PC-3 (cell line): ENCODE measurements around the gene NDEL1. TPM values are rescaled to one million over a fixed set of nuclear protein-coding genes. Genes with fewer than 3 reads are reported as not detected.

ENCODE experiments used
- ATAC-seq: fragments of 200-7000 bp; cut with Tn5 transposase; 2 replicates; pipeline ENCODE4 v1.9.1; 2020; ENCODE audit warnings: mild to moderate bottlenecking, moderate library complexity
- BruUV-seq: library from RNA; stranded (reverse); fragments of 400-500 nt; replicated peaks from 2 replicates; lab custom pipeline; 2021; lab: Mats Ljungman, UMichigan
- CTCF ChIA-PET: fragments of 300-600 bp; sonication (Branson Sonifier 250); formaldehyde crosslinking; loops from one replicate; lab custom pipeline; 2022; ENCODE audit warnings: antibody characterized with exemption; lab: Charles Lee
- POLR2A ChIA-PET: fragments of 300-600 bp; sonication (Branson Sonifier 250); formaldehyde crosslinking; loops from one replicate; lab custom pipeline; 2022; ENCODE audit warnings: antibody characterized with exemption; ENCODE audit not compliant: unreplicated experiment; lab: Charles Lee
- DNase-seq: peaks from one replicate; pipeline ENCODE4 v3.0.0-alpha.2; 2015
- H2AFZ ChIP-seq: fragments of 300-600 bp; sonication (generic); 2 replicates; pipeline ENCODE4 v1.6.0; 2016; ENCODE audit warnings: antibody characterized with exemption, low read length
- H3F3A ChIP-seq: fragments of 300-600 bp; sonication (generic); one replicate; pipeline ENCODE4 v1.6.0; 2017; ENCODE audit warnings: antibody characterized with exemption, low read length, control low read depth, mild to moderate bottlenecking; ENCODE audit not compliant: unreplicated experiment
- H3K27ac ChIP-seq: fragments of 300-600 bp; sonication (generic); 2 replicates; pipeline ENCODE4 v1.5.1; 2016; ENCODE audit warnings: mild to moderate bottlenecking, low read length
- H3K27me3 ChIP-seq: fragments of 300-600 bp; sonication (generic); 2 replicates; pipeline ENCODE4 v1.6.1; 2016; ENCODE audit warnings: low read length, mixed read lengths
- H3K36me3 ChIP-seq: fragments of 300-600 bp; sonication (generic); 2 replicates; pipeline ENCODE4 v1.6.1; 2016; ENCODE audit warnings: low read depth, mixed run types, low read length, mixed read lengths
- H3K4me1 ChIP-seq: fragments of 300-600 bp; sonication (generic); 2 replicates; pipeline ENCODE4 v1.5.1; 2016; ENCODE audit warnings: low read length; ENCODE audit not compliant: insufficient read depth
- H3K4me2 ChIP-seq: fragments of 300-600 bp; sonication (generic); 2 replicates; pipeline ENCODE4 v1.6.0; 2016; ENCODE audit warnings: low read length
- H3K4me3 ChIP-seq: fragments of 300-600 bp; sonication (generic); 2 replicates; pipeline ENCODE4 v1.5.1; 2016; ENCODE audit warnings: mild to moderate bottlenecking, low read length, mixed read lengths
- H3K79me2 ChIP-seq: fragments of 300-600 bp; sonication (generic); 2 replicates; pipeline ENCODE4 v1.6.1; 2017; ENCODE audit warnings: low read length, mixed read lengths
- H3K9ac ChIP-seq: fragments of 300-600 bp; sonication (generic); 2 replicates; pipeline ENCODE4 v1.6.0; 2016; ENCODE audit warnings: mild to moderate bottlenecking, low read length
- H3K9me2 ChIP-seq: fragments of 300-600 bp; sonication (generic); replicated peaks from 2 replicates; pipeline ENCODE4 v1.6.1; 2016; ENCODE audit warnings: mixed run types, low read length, mixed read lengths
- H3K9me3 ChIP-seq: fragments of 300-600 bp; sonication (generic); 2 replicates; pipeline ENCODE4 v1.6.1; 2016; ENCODE audit warnings: low read length, mixed read lengths
- H4K20me1 ChIP-seq: fragments of 300-600 bp; sonication (generic); 2 replicates; pipeline ENCODE4 v1.6.1; 2016; ENCODE audit warnings: low read length, mixed read lengths
- EZH2 ChIP-seq: fragments of 300-600 bp; sonication (generic); IDR thresholded peaks from one replicate; pipeline ENCODE4 v1.6.1; 2017; ENCODE audit warnings: antibody characterized with exemption, mild to moderate bottlenecking, low read length; ENCODE audit not compliant: unreplicated experiment
- EZH2phosphoT487 ChIP-seq: fragments of 300-600 bp; sonication (generic); IDR thresholded peaks from 2 replicates; pipeline ENCODE4 v1.6.1; 2018; ENCODE audit warnings: mild to moderate bottlenecking, antibody characterized with exemption, low read length, borderline replicate concordance
- intact Hi-C: fragments of 100-400 bp; cut with micrococcal nuclease; formaldehyde crosslinking; loops from 2 replicates; pipeline ENCODE4 v1.9.0; 2023
- total RNA-seq: library from RNA; depleted of rRNA; stranded (reverse); fragments of >200 nt; gene quantifications from 2 replicates; pipeline ENCODE4 v1.2.3, GENCODE V29; 2014
- TF ChIP-seq, protein P1 (sequence below): fragments of 300-600 bp; sonication (generic); conservative IDR thresholded peaks from 2 replicates; pipeline ENCODE4 v1.5.1; 2017; ENCODE audit warnings: antibody characterized with exemption, low read depth, mild to moderate bottlenecking, low read length

The NDEL1 gene
- total RNA-seq, 1 experiment from 2014 or later, result 32.7 TPM

DNA sequence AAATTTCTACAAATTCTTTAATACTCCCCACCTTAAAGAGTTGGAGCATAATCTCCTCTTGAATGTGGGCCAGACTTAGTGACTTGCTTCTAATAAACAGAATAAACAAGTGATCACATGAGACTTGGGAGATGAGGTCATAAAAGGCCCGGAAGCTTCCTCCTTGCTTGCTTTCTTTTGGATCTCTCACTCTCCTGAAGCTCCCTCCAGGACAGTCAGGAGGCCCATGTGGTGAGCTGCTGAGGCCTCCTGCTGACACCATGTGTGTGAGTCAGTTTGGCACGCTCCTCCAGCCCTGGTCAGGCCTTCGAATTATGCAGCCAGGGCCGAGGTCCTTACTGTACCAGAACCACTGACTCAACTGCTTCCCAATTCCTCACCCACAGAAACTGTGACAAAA, 53.2 kb downstream of the NDEL1 start:
- Histone ChIP-seq H3K79me2 (no peaks in the 10 kb centered on the region), H3K4me2 (no peak overlapping the region), H3F3A (no peaks in the 10 kb centered on the region), H3K36me3 (peaks cover 9% of the 10 kb centered on the region), H3K9ac (no peak overlapping the region), H3K4me3 (no peak overlapping the region), H4K20me1 (no peaks in the 10 kb centered on the region), H3K27me3 (no peaks in the 10 kb centered on the region), H2AFZ (no peak overlapping the region), H3K4me1 (no peaks in the 10 kb centered on the region), H3K9me2 (no peaks in the 10 kb centered on the region), H3K27ac (no peak overlapping the region), H3K9me3 (no peaks in the 10 kb centered on the region)
- DNase-seq (peak; percentile 27), ATAC-seq (peak; percentile 87)
- TF ChIP-seq EZH2, result no peak
- no TSS peak for BruUV-seq
- ChIA-PET POLR2A (no interaction called here), CTCF (no interaction called here)
- intact Hi-C loops, result no loop called here

DNA sequence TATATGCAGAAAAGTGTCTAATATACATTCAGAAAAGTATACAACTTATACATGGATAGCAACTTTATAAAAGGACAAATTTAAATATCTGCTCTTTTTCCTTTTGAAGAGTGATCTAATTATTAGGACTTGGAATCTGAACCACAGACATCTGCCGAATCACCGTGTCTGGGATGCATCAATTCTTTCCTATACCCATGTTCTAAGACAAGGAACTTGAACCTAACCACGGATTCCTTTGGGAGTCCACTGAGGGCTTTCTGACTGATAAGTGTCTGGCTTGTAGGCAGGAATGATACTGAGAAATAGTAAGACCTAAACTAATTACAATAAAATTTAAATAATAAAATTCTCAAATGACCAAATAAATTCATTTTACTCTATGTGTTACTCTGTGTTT, 54.2 kb downstream of the NDEL1 start:
- Histone ChIP-seq H2AFZ (no peak overlapping the region), H3K27me3 (no peaks in the 10 kb centered on the region), H3K9me3 (no peaks in the 10 kb centered on the region), H3K36me3 (peaks cover 4% of the 10 kb centered on the region), H3K4me1 (no peaks in the 10 kb centered on the region), H3K4me3 (no peak overlapping the region), H3K79me2 (no peaks in the 10 kb centered on the region), H3K9ac (no peak overlapping the region), H3K4me2 (no peak overlapping the region), H3K9me2 (no peaks in the 10 kb centered on the region), H4K20me1 (no peaks in the 10 kb centered on the region), H3F3A (no peaks in the 10 kb centered on the region), H3K27ac (no peak overlapping the region)
- POLR2A ChIA-PET, result no interaction called here
- TF ChIP-seq, protein P1, sequence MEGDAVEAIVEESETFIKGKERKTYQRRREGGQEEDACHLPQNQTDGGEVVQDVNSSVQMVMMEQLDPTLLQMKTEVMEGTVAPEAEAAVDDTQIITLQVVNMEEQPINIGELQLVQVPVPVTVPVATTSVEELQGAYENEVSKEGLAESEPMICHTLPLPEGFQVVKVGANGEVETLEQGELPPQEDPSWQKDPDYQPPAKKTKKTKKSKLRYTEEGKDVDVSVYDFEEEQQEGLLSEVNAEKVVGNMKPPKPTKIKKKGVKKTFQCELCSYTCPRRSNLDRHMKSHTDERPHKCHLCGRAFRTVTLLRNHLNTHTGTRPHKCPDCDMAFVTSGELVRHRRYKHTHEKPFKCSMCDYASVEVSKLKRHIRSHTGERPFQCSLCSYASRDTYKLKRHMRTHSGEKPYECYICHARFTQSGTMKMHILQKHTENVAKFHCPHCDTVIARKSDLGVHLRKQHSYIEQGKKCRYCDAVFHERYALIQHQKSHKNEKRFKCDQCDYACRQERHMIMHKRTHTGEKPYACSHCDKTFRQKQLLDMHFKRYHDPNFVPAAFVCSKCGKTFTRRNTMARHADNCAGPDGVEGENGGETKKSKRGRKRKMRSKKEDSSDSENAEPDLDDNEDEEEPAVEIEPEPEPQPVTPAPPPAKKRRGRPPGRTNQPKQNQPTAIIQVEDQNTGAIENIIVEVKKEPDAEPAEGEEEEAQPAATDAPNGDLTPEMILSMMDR, result no peak
- no peak for TF ChIP-seq EZH2phosphoT487
- no peak for TF ChIP-seq EZH2
- no TSS peak for BruUV-seq
- ATAC-seq, result no peak
- DNase-seq, result no peak
- intact Hi-C loops, result no loop called here
- CTCF ChIA-PET, result no interaction called here

DNA sequence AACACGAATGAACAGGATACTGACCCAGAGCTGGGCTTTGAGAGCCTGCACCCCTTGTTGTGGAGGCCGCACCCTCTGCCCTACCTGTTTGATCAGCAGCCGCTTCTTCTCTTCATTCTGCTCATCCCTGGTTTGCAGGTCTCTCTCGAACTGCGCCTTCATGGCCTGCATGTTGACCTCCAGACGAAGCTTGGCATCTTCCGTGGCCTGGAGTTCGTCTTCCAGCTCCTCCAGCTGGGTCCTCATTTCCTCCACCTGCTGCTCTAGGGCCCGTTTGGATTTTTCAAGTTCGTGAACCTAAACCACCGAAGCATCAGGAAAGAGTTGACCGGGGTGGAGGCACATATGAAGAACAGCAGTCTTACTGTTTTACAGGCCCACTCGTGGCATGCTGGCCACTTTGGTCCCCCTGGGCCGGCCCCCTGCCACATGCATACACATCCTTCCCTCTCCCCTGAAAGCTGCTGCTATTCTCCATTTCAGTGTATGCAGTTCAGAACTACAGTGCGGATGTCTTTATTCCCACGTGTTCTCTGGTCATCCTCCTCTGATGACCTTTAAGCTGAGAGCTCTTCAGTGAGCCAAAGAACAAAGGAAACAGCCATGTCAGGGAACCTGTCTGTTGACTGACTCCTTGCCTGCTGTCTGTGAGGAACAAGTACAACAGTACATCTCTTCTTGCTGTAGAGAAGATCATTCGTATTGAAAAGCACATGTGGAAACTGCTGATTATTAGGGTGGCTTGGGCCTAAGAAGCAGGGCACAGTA, 54.8 kb downstream of the NDEL1 start:
- intact Hi-C loops, result no loop called here
- no peaks in the 10 kb centered on the region for H3K79me2 ChIP-seq
- ATAC-seq, result no peak
- H3K9me2 ChIP-seq, result no peaks in the 10 kb centered on the region
- H4K20me1 ChIP-seq, result no peaks in the 10 kb centered on the region
- H3K27ac ChIP-seq, result no peak overlapping the region
- H3K9ac ChIP-seq, result no peak overlapping the region
- H3F3A ChIP-seq, result no peaks in the 10 kb centered on the region
- H3K4me3 ChIP-seq, result no peak overlapping the region
- H3K9me3 ChIP-seq, result no peaks in the 10 kb centered on the region
- no peaks in the 10 kb centered on the region for H3K4me1 ChIP-seq
- H3K36me3 ChIP-seq, result 0 out of 2 replicates have a peak, but pooled peaks cover 3% of the 10 kb centered on the region
- no peak for DNase-seq
- ChIA-PET CTCF (no interaction called here), POLR2A (no interaction called here)
- TF ChIP-seq EZH2phosphoT487, result no peak
- TF ChIP-seq, protein P1, result no peak
- no peak for TF ChIP-seq EZH2
- no peak overlapping the region for H2AFZ ChIP-seq
- no TSS peak for BruUV-seq
- H3K27me3 ChIP-seq, result no peaks in the 10 kb centered on the region
- H3K4me2 ChIP-seq, result no peak overlapping the region
